ENCODE data around the gene TMEM108.

TMEM108 gene

DNA sequence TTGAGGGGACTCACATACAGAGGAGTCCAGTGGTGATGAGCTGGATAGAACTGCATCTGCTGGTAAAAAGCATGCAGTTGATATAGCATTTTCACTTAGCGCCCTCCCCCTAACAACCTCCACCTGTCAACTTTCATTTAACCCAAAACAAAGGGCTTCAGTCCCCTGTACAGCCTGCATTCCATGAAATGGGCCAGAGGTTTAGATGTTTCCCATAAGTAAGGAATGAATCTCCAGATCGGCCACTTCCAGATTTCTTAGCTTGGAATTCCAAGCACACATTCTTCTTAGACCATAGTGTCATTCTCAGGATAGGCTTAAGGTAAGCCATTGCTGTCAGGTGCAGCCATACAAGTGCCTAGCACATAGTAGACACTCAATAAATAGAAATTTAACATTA, 328.7 kb downstream of the TMEM108 start:
- no peak for DNase-seq

DNA sequence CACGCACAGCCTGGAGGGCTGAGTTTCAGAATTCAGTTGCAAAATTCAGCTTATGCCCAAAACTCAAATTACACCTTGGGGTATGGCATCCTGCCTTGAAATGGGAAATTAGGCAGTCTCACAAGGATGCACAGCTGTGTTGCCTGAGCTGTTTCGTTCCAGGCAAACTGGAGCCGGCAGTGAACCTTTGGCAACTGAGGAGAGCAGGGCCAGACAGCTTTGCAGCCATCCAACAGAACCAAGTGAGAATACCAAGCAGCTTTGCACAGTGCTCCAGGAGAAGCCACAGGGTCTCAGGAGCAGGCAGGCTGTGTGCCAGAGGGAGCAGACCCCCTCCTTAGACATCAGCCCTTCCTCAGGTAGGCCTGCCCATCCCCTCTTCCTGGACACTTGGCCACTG, 329.2 kb downstream of the TMEM108 start:
- DNase-seq, result no peak

DNA sequence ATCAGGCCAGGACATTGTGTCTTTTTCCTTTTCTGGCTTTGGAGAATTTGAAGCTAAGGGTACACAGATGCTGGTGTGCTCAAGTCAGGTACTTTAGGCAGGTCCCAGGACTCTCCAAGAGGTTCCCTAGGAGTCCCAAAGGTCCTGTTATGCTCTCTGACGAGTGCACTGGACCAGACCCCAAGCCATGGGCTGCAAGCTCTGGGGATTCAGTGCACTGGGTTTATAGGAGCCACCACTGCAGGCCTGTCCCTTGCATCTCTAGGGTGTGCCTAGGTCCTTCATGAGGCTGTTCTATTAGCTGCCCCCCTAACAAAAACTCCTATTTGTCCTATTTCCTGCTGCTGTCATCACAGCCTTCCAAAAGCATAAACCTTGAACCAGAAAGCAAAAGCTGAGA, 329.8 kb downstream of the TMEM108 start:
- DNase-seq, result no peak

DNA sequence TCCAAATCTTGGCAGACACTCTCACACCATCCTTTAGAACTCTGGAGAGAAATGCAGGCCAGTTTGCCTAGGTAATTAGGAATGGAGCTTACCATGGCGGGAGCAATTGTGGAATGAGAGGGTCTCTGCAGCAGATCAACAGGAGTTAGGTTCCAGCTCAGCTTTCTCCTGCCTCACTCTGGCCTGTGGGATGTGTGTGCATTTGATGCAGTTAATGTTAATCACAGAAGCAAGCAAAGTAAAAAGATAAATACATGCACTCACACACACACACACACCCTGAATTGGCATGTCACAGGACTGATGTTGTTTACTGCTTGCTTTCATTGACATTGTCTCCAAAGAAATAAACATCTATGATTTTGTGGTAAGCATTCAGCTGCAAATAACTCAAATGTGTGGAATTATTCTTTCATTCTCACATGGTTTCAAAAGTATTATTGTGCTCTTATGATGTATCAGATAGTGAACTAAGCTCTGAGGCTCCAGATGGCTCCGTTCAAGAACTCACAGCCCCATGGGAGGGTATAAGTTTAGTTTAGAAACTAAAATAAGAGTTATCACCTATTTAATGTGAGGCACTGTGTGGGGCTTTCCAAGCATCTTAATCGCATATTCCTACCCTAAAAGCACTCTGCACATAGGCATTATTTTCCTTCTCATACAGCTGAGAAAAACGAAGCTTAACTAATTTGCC, 330.3 kb downstream of the TMEM108 start:
- no peak for DNase-seq

DNA sequence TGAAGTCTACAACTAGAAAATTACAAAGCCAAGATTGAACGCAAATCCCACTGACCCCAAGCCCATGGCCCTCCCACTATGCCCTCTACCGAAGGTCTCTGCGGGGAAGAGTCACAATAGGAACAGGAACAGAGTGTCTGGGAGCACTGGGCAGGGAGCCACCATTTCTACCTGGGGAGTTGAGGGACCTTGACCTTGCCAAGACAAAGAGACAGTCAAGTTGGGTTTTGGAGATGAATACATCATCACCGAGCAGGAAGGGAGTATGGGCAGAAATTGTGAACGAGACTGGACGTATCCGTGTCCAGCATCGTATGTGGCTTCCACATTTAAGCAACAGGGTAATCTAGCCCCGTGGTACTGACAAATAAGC, 330.9 kb downstream of the TMEM108 start:
- no peak for DNase-seq

DNA sequence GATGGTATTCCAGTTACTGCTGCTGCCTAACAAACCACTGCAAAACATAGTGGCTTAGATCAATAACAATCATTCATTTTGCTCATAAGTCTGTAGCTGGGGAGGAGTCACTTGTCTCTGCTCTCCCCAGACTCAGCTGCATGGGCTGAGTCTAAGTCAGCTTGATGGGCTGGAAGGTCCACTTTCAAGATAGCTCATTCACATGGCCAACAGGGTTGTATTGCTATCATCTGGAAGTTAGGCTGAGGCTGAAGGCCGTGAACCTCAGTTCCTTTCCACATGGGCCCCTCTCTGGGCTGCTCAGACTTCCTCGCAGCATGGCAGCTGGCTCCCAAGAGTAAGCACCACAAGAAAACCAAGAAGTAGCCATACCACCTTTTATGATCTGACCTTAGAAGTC, 333.0 kb downstream of the TMEM108 start:
- no peak for DNase-seq

DNA sequence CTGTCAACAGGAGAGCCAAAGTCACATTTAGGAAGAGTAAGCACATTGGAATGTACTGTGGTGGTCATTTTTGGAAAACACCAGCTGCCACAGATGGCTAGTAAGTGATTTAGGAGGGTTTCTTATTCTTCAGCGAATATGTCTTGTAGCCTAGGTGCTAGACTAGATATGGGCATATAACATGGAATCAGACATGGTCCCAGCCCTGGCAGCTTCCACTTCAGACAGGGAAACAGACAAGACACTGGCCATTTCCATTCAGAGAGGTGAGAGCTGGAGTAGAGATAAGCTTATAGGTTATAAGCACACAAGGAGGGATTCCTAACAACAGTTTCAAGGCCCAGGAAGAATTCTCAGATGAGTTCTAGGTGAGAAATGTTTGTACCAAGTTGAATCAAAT, 333.5 kb downstream of the TMEM108 start:
- no peak for DNase-seq

DNA sequence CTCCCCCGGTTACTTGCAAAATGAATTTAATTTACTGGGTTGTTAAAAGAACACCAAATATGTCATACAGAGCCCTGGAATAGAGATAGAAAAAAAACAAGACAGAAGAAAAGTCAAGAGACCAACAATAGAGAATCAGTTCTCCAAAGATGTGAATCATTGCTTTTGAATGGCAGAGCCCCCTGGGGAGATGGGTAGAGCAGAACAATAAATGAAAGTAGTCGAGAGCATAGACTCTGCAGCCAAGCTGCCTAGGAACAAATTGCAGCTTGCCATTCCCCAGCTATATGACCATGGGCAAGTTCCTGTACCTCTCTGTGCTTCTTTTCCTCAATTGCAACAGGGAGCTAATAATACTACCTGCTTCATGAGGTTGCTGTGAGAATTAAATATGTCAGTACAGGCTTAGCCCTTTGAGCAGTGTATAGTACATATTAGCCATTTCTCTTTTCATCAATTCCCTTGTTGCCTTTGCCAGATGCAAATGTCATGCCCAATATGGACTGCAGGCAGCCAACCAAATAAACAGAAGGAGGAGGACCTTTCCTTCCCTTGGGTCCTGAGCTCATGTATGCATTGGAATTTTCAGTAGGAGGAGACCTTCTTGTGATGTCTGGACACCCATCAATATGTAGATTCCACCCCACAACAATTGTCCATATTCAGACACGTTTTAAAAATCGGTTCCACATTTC, 336.7 kb downstream of the TMEM108 start:
- DNase-seq, result no peak

DNA sequence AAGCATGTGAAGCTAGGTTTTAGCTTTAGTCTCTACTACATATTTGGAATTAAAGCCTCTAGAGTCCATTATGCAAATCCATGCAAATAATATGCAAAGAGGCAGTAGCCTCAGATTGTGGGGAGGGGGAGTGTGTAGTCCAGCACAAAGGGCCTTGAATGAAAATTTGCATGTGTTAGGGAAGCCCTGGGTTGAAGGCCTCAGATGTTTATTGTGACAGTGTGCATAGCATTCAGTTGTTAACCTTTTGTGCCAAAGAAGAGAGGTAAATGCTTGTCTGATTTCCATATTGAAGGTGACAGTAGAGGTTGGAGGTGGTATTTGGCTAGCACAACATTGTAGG, 337.2 kb downstream of the TMEM108 start:
- no peak for DNase-seq

DNA sequence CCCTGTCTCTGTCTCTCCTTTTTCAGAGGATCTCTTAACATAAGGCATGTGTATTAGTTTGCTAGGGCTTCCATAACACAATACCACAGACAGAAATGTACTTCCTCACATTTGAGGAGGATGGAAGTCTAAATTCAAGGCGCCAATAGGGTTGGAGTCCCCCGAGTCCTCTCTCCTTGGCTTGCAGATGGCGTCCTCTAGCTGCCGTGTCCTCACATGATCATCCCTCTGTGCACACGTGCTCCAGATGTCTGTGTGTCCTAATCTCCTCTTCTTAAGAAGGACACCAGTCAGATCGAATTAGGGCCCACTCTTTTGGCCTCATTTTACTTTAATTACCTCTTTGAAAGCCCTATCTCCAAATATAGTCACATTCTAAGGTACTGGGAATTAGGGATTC, 338.6 kb downstream of the TMEM108 start:
- DNase-seq, result no peak

DNA sequence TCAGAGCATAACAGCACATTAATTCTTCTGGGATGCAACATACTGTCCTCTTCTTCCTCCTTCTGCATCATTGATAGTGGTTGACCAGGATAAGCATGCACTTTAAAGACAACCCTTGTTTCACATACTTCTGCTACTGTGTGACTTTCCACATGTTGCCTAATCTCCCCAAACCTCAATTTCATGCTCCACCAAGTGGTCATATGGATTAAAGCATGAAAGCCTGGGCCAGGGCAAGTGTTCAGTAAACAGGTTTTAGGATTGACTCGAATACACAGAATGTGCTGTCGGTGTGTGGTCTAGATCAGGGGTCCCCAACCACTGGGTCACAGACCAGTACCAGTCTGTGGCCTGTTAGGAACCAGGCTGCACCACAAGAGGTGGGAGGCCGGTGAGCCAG, 339.2 kb downstream of the TMEM108 start:
- DNase-seq, result no peak

DNA sequence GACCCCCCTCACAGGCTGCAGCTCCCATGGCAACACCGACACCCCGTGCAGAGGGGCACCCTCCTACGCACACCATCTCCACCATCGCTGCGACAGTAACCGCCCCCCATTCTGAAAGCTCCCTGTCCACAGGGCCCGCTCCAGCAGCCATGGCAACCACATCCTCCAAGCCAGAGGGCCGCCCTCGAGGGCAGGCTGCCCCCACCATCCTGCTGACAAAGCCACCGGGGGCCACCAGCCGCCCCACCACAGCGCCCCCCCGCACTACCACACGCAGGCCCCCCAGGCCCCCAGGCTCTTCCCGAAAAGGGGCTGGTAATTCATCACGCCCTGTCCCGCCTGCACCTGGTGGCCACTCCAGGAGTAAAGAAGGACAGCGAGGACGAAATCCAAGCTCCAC, 341.7 kb downstream of the TMEM108 start:
- no peak for DNase-seq

DNA sequence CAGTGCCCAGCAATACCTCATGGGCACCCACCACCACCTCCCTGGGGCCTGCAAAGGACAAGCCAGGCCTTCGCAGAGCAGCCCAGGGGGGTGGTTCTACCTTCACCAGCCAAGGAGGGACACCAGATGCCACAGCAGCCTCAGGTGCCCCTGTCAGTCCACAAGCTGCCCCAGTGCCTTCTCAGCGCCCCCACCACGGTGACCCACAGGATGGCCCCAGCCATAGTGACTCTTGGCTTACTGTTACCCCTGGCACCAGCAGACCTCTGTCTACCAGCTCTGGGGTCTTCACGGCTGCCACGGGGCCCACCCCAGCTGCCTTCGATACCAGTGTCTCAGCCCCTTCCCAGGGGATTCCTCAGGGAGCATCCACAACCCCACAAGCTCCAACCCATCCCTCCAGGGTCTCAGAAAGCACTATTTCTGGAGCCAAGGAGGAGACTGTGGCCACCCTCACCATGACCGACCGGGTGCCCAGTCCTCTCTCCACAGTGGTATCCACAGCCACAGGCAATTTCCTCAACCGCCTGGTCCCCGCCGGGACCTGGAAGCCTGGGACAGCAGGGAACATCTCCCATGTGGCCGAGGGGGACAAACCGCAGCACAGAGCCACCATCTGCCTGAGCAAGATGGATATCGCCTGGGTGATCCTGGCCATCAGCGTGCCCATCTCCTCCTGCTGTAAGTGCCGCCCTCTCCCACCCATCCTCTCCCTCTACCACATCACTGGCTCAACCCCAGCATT, 342.5 kb downstream of the TMEM108 start:
- no peak for DNase-seq

DNA sequence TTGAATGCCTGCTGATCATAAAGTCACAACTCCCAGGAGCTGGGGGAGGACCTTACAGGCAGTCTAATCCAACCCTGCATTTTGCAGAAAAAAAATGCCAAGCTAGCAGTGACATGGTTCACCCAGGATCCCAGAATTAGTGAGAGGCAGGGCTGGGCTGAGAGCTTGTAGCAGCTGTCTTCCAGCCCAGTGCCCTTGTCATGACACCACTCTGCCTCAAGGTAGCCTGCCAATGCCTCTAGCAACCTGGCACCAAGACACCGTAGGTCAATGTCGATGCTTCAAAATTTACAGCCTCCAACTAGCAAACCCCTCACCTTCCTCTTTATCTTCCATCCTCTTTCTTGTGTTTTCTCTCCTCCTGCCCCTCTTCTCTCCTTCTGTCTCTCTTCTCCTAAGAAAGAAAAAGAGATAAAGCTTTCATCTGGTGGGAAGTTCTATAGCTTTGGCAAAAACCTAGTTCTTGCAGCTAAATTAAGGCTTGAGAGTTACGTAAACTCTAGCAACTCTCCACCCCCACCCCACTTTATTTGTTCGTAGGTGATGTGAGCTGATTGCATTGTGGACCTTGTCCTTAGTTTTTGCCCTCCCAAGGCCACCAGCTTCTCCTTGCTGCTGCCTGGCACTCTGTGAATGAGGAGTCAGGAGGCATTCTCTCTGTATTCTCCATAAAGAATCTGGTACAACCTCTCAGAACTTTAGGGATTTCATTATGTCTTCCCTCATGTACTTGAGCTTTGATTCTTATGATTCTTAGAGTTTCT, 343.3 kb downstream of the TMEM108 start:
- DNase-seq, result no peak

DNA sequence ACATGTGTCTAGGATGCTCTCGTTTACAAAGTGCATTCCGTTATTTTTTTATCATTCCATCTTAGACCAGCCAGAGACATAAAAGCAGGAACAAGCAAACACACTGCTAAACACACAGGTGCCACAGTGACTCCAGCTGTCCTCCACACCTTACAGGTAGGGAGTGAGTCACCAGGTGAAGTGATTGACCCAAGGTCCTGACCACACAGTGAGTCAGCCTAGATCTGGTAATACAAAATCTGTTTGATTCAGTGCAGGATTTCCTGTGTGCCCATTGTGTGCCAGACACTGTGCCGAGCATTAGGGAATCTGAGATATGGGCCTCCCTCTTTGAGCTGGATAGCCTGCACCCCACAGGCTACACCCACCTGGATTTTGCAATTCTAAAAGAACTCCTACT, 345.0 kb downstream of the TMEM108 start:
- no peak for DNase-seq

DNA sequence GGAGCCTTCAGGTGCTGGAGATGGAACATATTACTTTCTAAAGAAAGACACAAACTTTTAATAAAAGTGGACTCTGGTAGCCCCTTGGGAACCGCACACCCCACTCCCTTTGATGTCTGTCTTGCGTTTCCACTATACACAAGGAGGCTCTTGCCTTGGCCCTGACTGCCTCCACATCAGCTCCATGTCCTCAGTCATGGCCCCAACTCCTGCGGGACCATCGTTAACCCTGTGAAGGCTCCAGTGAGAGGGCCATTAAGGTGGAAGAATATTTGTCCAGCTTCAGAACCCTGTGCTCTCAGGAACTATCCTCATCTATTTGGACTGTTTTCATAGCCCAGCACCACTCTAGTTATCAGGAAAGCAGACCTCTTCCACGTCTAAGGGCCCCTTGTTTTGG, 345.6 kb downstream of the TMEM108 start:
- no peak for DNase-seq

DNA sequence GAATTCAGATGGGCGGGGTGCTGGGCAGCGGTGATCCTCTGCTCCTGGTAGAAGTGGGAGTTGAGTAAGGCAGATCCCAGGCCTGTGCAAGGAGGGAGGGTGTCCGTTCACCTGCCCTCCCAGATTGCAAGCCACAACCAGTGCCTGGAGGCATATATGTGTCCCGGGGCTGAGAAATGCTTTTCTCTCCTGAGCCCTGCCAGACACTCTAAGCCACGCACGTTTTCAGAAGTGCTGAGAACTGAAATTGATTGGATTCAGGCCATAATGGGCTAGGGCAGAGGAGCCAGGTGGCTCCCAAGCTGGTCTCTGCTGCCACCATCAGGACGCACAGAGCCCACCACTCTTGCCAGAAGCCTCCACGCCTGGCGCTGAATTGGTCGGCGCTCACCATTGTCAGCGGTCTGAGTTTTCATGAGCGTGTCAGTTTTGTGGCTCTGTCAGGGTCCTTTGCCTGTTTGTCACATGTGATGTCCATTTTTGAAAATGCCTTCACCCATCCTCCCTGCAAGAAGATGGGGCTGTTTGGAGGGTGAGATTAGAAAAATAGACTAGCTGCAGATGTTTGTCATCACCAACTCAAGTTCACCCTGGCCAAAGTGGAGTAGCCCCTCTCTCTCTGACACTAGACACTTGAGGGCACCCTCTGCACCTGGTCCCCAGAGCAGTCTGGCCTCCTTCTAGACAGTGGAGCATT, 346.3 kb downstream of the TMEM108 start:
- DNase-seq, result no peak

DNA sequence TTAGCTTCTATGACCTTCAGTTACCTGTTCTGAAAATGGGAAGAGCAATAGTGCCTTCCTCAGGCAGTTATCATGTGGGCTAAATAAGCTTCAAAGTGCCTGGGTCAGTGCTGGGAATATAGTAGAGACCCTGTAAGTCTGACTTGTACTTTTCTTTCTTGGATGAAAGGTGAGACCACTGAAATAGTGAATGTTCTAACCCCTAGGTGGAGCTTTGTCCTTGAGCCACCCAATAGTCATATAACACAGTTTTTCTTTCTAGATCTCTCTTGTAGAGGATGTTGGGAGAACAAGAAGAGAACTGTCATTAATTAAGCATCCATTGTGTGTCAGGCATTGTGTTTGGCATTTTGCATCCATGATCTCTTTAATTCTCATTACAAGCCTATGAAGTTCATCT, 348.7 kb downstream of the TMEM108 start:
- no peak for DNase-seq

DNA sequence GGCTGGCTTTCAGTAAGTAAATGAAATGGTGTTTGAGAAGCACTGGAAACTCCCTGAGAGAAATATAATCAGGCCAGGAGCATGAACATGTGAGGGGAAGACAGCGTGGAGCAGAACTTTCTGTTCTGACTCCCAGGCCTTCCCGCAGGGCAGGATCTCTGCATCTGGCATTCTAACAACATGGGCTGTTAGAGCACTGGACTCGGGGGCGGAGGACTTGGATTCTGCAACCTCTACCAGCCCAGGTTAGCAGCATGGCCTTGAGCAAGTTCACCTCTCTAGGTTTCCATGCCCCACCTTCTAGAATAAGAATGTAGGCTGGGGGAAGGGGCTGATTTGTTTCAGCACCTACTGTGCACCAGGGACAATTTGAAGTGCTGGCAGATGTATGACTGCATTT, 349.1 kb downstream of the TMEM108 start:
- no peak for DNase-seq

DNA sequence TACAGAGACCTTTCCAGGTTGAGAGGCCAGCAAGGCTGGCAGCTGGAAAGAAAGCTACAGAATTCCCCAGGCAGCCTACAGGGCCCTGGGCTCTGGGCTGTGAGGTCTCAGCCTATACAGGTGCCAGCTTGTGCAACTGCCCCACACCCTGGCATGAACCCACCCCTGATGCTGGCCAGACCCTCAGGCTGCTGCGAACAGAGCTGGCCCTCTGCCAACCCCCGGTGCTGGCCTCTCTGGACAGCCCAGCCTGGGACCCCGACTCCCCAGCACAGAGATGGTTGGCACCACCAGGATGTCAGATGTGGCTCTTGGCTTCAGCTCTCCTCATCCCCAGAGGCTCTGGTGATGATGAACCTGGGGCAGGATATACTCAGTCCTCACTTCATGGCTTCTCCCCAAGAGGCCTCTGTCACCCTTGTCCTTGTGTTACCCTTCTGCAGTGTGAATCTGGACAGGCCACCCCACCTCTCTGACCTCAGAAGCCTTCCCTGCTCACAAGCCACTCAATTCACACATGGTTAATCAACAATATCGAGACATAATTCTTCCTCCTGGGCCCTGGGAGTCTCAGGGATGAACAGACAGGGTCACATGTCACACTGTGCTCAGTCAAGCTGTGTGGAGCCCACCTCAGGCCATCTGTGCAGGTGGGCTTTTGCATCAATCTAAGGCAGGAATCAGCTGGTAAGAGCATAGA, 350.7 kb downstream of the TMEM108 start:
- DNase-seq, result no peak

DNA sequence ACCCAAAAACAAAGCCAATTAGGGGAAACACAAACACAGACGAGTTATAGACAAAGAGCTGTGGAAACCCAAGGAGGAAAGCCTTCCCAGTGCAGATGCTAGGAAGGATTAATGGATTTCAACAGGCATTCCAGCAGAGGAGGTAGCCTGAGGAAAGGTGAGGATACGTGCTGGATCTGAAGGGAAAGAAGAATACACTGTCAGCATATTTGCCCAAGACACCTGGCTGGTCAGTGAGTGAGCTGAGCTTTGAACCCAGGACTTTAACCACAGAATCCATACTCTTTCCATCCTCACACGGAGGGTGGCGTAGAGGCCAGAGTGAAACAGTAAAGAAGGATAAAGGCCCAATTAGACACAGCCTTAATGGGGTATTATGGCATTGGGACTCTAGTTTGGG, 352.5 kb downstream of the TMEM108 start:
- no peak for DNase-seq

DNA sequence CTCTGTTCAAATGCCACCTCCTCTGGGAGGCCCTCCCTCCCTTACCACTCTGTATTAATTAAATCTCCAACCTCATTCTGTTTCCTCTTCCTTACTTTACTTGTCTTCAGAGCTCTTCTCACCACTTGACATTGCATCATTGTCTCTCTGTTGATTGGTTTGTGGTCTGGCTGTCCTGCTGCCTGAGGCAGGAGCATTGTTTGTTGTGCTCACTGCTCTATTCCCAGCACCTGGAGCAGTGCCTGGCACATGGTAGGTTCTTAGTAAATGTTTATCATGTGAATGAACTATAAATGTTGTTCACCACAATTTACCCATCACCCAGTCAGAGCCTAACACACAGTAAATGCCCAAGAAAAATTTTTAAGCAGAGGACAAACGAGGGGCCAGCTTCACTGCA, 355.0 kb downstream of the TMEM108 start:
- no peak for DNase-seq

All from GOT3 (cell line).